ENCODE data around the gene PLXNA4. TPM values are rescaled to one million over a fixed set of nuclear protein-coding genes. Genes with fewer than 3 reads are reported as not detected.
"Not testable (repeated sequence)": the region's sequence is repeated elsewhere in the genome, so short reads cannot be mapped to it uniquely, and the experiment has no call there.

The PLXNA4 gene
- total RNA-seq, 1 donor: 2.6 TPM

DNA sequence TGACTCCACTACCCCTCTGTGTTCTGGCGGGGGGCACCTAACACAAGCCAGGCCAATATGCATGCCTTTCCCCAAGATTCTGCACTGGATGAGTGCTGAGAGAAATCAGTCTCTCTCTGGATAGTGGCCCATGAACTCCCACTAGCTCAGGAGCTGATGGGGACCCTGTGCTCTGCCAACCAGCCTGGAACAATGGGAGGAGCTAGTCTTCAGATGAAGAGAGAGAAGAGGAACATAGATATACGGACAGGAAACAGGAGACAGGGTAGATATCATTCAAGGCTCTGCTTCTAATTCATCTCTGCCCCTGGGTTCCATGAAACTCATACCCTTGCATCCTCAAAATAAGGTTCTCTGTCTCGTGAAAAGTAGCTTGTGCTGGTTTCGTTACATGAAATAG lies 27.9 kb upstream of the PLXNA4 start:
- Histone ChIP-seq H3K27me3 (ENCODE audit: insufficient read depth, low read length) (no peaks in the 10 kb centered on the region), H3K4me1 (ENCODE audit: insufficient read depth, low read length) (no peaks in the 10 kb centered on the region), H3K4me3 (ENCODE audit: low read length) (no peak overlapping the region), H3K9me3 (ENCODE audit: low read depth, low read length) (no peaks in the 10 kb centered on the region)

DNA sequence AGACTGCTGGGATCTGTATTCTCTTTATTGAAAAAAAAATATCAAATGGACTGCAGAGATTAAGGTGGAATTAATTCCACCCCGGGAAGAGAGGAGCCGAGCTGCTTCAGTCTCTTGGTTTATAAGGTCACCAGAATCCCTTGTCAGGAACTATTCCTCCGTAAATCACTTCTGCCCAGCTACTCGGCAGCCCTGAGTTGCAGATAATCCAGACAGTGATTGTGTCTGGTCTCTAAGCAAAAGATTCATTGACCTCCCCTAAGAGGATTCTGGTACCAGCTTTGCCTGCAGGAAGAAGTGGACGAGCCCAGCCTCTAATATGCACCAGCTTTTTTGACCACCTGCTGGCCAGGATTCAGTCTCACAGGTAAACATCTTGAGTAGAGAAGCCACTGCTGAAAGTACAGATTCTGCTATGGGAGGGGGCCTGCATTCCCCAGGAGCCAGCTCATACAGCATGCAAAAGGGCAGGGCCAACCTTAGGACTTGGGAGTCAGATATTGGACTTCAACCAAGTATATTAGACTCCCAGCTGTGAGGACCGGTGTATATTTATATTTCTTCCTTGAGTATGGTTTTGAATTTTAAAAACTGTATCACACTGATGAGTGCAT lies 27.1 kb upstream of the PLXNA4 start:
- H3K4me3 ChIP-seq (ENCODE audit: low read length): no peak overlapping the region
- H3K27me3 ChIP-seq (ENCODE audit: insufficient read depth, low read length): no peaks in the 10 kb centered on the region
- no peaks in the 10 kb centered on the region for H3K4me1 ChIP-seq (ENCODE audit: insufficient read depth, low read length)
- H3K9me3 ChIP-seq (ENCODE audit: low read depth, low read length): no peaks in the 10 kb centered on the region

DNA sequence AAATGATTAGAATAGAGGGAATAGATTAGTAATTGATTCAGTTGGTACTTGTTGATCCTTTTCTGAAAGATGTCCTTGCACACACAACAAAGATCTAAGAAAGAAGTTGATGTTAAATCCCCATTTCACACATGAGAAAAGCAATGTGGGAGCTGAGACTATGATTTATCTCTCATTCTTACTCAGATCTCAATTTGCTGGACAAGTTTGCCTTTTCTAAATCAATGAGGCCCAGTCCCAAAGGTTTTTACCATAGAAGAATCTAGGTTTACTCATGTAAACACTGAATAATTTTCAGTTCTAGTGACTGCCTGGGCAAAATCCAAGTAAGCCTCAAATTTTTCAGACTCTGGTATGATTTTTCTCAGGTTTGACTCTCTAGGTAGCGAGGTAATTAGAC lies 25.5 kb upstream of the PLXNA4 start:
- no peak overlapping the region for H3K4me3 ChIP-seq (ENCODE audit: low read length)
- H3K27me3 ChIP-seq (ENCODE audit: insufficient read depth, low read length): no peaks in the 10 kb centered on the region
- H3K4me1 ChIP-seq (ENCODE audit: insufficient read depth, low read length): no peaks in the 10 kb centered on the region
- no peaks in the 10 kb centered on the region for H3K9me3 ChIP-seq (ENCODE audit: low read depth, low read length)

DNA sequence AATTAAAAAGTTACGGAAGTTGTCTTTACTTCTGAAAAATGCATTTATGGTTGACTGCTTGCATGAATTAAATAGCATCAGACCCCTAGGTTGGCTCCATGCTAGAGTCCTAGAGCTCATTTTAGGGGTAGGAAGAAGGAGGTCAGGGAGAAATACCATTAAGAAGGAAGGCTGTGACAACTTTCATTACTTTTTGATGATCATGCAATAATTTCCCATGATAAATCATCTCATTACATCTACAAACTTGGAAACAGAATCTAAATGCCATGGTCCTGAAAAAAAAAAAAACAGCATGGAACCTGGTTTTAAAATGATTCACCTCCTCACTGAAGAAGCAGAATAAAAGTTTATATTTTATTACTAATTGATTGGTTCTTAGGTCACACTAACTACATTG lies 20.3 kb upstream of the PLXNA4 start:
- no peaks in the 10 kb centered on the region for H3K9me3 ChIP-seq (ENCODE audit: low read depth, low read length)
- H3K4me1 ChIP-seq (ENCODE audit: insufficient read depth, low read length): no peaks in the 10 kb centered on the region
- H3K4me3 ChIP-seq (ENCODE audit: low read length): no peak overlapping the region
- no peaks in the 10 kb centered on the region for H3K27me3 ChIP-seq (ENCODE audit: insufficient read depth, low read length)

DNA sequence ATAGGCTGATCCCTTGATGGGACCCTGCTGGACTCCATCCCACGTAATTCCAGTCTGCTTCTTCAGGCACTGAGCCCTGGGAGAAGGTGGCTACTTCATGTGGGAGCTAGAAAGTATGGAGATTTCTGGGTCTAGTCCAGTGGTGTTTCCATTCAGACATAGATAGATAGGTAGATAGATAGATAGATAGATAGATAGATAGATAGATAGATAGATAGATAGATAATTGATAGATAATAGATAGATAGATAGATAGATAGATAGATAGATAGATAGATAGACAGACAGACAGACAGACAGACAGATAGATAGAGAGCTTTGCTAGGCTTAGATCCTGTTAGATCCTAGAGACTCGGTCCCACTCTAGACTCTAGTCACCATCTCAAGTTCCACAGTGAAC lies 18.5 kb upstream of the PLXNA4 start:
- not testable (repeated sequence) for H3K9me3 ChIP-seq (ENCODE audit: low read depth, low read length); H3K4me3 ChIP-seq (ENCODE audit: low read length); H3K4me1 ChIP-seq (ENCODE audit: insufficient read depth, low read length); H3K27me3 ChIP-seq (ENCODE audit: insufficient read depth, low read length)

DNA sequence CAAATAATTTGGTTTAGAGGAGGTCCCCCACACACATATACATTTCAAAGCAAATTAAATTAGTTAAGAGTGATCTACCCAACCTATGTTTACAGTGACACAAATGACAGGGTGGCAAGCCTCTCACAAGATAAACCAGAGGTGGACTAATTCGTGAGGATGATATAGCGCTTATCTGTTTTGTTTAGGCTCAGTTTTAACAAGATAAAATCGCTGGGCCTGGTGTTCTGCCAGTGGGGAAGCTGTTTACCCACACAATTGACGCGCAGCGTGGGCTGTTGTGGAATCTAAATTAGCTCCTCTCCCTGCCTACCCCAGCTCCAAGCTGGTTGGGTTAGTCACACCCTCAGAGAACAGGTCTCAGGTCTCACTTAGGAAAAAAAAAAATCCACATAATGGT lies 16.7 kb upstream of the PLXNA4 start:
- H3K27me3 ChIP-seq (ENCODE audit: insufficient read depth, low read length): no peaks in the 10 kb centered on the region
- no peak overlapping the region for H3K4me3 ChIP-seq (ENCODE audit: low read length)
- no peaks in the 10 kb centered on the region for H3K4me1 ChIP-seq (ENCODE audit: insufficient read depth, low read length)
- H3K9me3 ChIP-seq (ENCODE audit: low read depth, low read length): no peaks in the 10 kb centered on the region

DNA sequence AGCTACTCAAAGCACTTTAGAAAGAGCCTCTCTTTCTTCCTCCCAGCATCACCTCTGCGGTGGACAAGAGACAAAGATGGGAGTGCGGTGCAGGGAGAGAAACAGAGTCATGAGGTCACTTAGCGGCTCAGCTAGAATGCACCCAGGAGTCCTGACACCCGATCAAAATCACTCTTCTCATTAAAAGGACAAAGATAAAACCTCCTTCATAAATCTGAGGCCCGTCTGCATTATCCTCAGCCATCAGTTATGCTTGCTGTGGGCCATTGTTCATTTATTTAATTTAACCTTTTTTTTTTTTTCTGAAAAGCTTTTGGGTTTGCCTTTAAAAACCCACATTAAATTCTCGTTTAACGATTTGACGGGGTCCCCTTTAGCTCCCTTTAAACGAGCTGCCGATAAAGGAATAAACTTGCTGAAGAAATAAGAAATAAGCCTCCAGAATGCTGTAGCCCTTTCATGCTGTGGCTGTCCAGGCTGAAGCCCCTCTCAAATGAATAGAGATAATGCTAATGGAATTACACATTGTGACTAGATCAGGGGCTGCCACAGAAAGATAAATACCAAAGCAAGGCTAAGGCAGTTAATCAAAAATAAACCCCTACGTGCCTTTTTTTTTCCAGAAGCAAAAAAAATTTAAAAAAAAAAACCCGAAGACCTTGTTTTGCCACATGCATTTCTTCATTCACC lies 16.1 kb upstream of the PLXNA4 start:
- no peaks in the 10 kb centered on the region for H3K4me1 ChIP-seq (ENCODE audit: insufficient read depth, low read length)
- H3K9me3 ChIP-seq (ENCODE audit: low read depth, low read length): no peaks in the 10 kb centered on the region
- H3K4me3 ChIP-seq (ENCODE audit: low read length): no peak overlapping the region
- H3K27me3 ChIP-seq (ENCODE audit: insufficient read depth, low read length): no peaks in the 10 kb centered on the region

DNA sequence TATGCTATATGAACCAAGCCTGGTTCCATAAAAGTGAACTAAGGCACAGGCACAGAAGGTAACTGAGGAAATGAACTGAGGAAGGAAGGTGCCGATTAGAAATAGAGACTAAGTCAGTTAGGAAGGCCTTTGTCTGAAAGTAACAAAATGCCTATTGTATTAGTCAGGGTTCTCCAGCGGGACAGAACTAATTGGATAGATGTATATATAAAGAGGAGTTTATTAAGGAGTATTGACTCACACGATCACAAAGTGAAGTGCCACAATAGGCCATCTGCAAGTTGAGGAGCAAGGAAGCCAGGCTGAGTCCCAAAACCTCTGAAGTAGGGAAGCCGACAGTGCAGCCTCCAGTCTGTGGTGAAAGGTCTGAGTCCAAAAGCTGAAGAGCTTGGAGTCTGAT lies 13.9 kb upstream of the PLXNA4 start:
- H3K4me1 ChIP-seq (ENCODE audit: insufficient read depth, low read length): no peaks in the 10 kb centered on the region
- no peaks in the 10 kb centered on the region for H3K9me3 ChIP-seq (ENCODE audit: low read depth, low read length)
- no peak overlapping the region for H3K4me3 ChIP-seq (ENCODE audit: low read length)
- H3K27me3 ChIP-seq (ENCODE audit: insufficient read depth, low read length): no peaks in the 10 kb centered on the region

DNA sequence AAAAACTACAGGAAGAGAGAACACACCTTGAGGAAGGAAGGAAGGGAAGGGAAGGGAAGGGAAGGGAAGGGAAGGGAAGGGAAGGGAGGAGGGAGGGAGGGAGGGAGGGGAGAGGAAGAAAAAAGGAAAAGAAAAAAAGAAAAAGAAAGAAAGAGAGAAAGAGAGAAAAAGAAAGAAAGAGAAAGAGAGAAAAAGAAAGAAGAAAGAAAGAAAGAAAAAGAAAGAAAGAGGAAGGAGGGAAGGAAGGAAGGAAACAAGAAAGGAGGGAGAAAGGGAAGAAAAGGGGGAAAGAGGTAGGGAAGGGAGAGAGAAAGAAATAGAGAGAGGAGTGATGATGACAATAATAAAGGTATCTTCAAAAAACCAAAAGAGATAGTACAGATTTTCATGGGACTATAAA lies 12.3 kb upstream of the PLXNA4 start:
- Histone ChIP-seq H3K4me1 (ENCODE audit: insufficient read depth, low read length) (no peaks in the 10 kb centered on the region), H3K27me3 (ENCODE audit: insufficient read depth, low read length) (no peaks in the 10 kb centered on the region), H3K9me3 (ENCODE audit: low read depth, low read length) (no peaks in the 10 kb centered on the region), H3K4me3 (ENCODE audit: low read length) (no peak overlapping the region)

DNA sequence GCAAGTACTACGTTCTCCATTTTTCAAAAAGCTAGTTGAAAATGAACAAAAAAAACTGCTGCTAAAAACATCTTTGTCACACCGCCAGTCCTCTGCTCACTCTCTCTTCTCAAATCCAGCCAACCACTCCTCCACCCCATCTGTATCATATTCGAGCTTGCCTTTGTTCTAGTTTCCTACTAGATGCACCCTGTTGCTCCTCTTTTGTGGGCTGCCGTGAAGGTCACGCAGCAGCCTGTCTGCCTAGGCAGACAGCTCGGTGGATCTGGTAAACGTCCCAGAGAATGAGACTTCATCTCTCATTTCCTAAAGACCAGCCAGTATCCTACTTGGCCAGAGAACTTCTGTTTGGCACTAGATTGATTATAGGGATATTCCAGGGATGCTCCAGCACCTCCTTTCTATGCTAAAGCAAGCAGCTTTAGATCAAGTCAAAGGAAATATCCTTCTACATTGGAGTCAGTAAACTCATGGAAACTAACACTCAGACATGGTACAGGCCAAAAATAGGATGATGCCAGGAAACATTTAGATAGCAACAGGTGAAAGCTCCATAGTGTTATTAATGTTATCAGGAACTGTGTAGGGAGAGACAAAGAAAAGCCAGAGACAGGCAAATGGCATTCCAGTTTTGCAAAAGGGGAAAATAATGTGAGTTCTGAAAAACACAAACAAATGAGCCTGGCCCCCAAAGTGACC lies 8.7 kb upstream of the PLXNA4 start:
- no peak overlapping the region for H3K4me3 ChIP-seq (ENCODE audit: low read length)
- no peaks in the 10 kb centered on the region for H3K27me3 ChIP-seq (ENCODE audit: insufficient read depth, low read length)
- no peaks in the 10 kb centered on the region for H3K9me3 ChIP-seq (ENCODE audit: low read depth, low read length)
- H3K4me1 ChIP-seq (ENCODE audit: insufficient read depth, low read length): no peaks in the 10 kb centered on the region

DNA sequence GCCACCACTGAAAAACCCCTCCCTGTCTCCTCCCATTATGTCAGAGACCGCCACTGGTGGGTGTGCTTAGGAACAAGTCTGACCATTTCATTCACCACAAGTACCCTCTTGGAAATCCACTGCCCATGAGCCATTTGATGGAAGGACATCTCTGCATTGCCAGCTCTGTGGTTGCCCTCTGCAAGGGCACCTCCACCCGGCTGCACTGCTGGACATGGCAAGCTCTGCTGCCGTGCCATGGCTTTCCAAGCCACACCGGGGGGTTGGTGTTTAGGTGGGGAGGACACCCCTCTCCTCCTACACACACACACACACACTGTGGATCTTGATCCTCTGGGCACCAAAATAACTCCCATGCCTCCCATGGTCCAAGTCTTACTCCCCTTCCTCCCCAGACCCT lies 5.2 kb upstream of the PLXNA4 start:
- H3K4me3 ChIP-seq (ENCODE audit: low read length): no peak overlapping the region
- no peaks in the 10 kb centered on the region for H3K9me3 ChIP-seq (ENCODE audit: low read depth, low read length)
- peaks cover under 1% of the 10 kb centered on the region for H3K4me1 ChIP-seq (ENCODE audit: insufficient read depth, low read length)
- peaks cover 17% of the 10 kb centered on the region for H3K27me3 ChIP-seq (ENCODE audit: insufficient read depth, low read length)

DNA sequence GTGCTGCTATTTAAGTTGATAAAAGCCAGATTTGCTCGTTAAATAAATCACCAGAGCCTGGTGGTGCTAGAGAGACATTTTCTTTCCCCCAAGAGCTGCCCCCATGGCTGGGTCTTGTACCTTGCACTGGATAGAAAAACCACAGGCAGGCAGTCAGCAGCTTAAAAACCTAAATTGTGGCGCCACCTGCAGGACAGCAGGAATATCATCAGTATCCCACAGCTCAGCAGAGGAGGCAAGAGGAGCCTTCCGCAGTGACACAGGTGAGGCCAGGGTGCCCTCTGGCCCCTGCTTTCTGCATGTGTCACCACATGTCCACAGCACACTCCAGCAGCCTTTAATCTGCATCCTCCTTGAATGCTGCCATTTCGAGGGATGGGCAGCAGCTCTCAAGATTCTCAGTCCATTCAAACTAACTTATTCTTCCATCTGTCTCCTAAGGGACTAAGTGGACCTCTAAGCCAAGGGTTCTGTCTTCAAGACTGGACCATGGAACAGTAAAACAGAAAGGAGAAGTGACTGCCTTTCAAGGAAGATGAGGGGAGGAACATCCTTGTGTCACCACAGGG lies 4.5 kb upstream of the PLXNA4 start:
- H3K4me3 ChIP-seq (ENCODE audit: low read length): no peak overlapping the region
- no peaks in the 10 kb centered on the region for H3K9me3 ChIP-seq (ENCODE audit: low read depth, low read length)
- peaks cover 23% of the 10 kb centered on the region for H3K27me3 ChIP-seq (ENCODE audit: insufficient read depth, low read length)
- H3K4me1 ChIP-seq (ENCODE audit: insufficient read depth, low read length): peaks cover 7% of the 10 kb centered on the region

DNA sequence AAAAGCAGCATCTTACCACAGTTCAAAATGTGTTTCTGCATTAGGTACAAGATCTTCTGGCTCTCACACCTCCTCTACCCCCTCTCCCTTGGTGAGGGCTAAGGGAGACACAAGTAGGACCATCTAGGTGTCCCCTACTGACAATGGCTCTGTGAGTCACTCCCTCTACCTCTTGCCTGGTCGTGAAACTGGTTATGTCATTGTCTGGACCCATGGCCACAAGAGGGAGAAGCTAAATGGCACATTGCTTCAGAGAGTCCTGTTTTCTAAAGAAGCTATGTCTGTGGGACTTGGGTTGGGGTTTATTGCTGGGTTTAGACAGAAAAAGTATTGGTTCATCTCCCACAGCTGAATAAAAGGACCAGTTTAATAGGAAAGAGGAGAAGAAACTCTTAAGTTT lies 4.0 kb upstream of the PLXNA4 start:
- Histone ChIP-seq H3K27me3 (ENCODE audit: insufficient read depth, low read length) (peaks cover 28% of the 10 kb centered on the region), H3K9me3 (ENCODE audit: low read depth, low read length) (no peaks in the 10 kb centered on the region), H3K4me1 (ENCODE audit: insufficient read depth, low read length) (peaks cover 9% of the 10 kb centered on the region), H3K4me3 (ENCODE audit: low read length) (no peak overlapping the region)

DNA sequence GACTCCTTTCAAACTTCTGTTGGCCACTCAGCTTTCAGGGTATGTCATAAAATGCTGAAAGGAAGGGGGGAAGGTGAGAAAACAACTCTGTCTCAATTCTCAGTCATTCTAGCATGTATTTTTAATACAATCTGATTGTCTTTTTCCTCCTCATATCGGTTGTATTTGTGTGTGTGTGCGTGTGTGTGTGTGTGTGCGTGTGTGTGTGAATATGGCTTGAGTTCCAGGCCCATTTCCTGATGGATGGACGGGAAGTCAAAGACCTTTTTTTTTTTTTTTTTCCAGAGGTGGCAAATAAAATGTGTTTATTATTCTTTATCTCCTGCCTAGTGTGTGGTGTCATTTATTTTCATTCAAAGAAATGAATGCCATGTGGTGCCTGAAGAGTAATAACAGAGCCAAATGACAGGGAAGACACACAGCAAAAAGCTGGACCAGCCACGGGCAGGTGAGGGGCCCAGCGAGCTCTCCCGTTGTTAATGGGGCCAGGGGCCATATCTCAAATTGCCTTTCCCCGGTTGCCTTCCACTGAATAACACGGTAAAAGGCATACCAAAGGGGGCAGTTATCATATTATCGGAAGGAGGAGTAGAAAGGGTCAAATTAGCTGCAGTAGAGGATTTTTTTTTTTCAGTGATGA lies 3.1 kb upstream of the PLXNA4 start:
- H3K4me3 ChIP-seq (ENCODE audit: low read length): no peak overlapping the region
- H3K27me3 ChIP-seq (ENCODE audit: insufficient read depth, low read length): peaks cover 37% of the 10 kb centered on the region
- no peaks in the 10 kb centered on the region for H3K9me3 ChIP-seq (ENCODE audit: low read depth, low read length)
- H3K4me1 ChIP-seq (ENCODE audit: insufficient read depth, low read length): peaks cover 9% of the 10 kb centered on the region

DNA sequence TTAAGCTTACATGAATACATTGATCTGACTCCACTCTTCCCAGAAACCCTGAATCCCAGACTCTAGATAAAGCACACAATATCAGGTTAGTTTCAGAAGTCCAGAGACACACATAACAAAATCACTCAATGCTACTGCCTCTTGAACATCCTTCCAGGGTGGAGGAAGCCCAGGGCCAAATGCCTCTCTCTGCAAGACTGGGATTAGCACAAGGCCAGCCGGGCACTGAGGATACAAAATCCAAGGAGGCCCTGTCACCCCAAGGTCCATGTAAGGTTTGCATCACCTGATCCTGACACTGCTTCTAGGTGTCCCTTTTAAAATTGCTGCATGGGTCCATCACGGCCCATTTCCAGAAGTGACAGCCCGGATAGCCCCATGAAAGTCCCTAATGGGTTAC lies 2.6 kb upstream of the PLXNA4 start:
- peaks cover 9% of the 10 kb centered on the region for H3K4me1 ChIP-seq (ENCODE audit: insufficient read depth, low read length)
- H3K9me3 ChIP-seq (ENCODE audit: low read depth, low read length): no peaks in the 10 kb centered on the region
- peaks cover 43% of the 10 kb centered on the region for H3K27me3 ChIP-seq (ENCODE audit: insufficient read depth, low read length)
- no peak overlapping the region for H3K4me3 ChIP-seq (ENCODE audit: low read length)
